RKO (cell line): ENCODE results near the gene PLXNB3.

Source experiments
- DNase-seq: peaks from one replicate; pipeline ENCODE4 v3.0.0-alpha.2; 2016; ENCODE audit warnings: low spot score

The PLXNB3 gene

DNA sequence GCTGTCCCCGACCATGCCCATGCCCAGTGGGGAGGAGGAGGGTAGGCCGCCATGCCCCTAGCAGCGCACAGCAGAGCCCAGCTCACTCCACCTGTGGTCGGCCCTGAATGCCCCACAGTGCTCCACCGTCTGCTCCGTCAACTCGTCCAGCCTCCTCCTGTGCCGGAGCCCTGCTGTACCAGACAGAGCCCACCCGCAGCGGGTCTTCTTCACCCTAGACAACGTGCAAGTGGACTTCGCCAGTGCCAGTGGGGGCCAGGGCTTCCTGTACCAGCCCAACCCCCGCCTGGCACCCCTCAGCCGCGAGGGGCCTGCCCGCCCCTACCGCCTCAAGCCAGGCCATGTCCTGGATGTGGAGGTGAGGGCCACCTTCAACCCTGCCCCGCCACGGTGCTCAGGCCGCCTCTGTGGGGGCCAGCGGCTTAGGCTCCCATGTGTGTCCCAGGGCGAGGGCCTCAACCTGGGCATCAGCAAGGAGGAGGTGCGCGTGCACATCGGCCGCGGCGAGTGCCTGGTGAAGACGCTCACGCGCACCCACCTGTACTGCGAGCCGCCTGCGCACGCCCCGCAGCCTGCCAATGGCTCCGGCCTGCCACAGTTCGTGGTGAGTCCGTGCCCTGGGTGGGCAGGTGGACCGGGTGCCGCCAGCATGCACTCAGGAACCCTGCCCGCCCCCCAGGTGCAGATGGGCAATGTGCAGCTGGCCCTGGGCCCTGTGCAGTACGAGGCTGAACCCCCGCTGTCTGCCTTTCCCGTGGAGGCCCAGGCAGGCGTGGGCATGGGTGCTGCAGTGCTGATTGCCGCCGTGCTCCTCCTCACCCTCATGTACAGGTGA, 9.9 kb downstream of the PLXNB3 start:
- no peak for DNase-seq

DNA sequence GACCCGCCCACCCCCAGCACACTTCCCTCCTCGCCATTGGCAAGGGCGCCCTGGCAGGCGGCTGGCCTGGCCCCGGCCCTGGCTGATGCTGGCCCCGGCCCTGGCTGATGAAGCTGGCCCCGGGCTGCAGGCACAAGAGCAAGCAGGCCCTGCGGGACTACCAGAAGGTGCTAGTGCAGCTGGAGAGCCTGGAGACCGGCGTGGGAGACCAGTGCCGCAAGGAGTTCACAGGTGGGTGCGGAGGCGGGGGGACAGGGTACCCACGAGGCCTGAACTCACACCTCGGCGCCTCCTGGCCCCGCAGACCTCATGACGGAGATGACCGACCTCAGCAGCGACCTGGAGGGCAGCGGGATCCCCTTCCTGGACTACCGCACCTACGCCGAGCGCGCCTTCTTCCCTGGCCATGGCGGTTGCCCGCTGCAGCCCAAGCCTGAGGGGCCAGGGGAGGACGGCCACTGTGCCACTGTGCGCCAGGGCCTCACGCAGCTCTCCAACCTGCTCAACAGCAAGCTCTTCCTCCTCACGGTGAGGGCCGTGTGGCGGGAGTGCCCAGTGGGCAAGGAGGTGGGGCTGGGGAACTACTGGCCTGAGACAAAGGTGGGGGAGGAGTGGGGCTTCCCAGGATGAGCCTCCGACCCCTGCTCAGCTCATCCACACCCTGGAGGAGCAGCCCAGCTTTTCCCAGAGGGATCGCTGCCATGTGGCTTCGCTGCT, 10.7 kb downstream of the PLXNB3 start:
- DNase-seq = no peak

DNA sequence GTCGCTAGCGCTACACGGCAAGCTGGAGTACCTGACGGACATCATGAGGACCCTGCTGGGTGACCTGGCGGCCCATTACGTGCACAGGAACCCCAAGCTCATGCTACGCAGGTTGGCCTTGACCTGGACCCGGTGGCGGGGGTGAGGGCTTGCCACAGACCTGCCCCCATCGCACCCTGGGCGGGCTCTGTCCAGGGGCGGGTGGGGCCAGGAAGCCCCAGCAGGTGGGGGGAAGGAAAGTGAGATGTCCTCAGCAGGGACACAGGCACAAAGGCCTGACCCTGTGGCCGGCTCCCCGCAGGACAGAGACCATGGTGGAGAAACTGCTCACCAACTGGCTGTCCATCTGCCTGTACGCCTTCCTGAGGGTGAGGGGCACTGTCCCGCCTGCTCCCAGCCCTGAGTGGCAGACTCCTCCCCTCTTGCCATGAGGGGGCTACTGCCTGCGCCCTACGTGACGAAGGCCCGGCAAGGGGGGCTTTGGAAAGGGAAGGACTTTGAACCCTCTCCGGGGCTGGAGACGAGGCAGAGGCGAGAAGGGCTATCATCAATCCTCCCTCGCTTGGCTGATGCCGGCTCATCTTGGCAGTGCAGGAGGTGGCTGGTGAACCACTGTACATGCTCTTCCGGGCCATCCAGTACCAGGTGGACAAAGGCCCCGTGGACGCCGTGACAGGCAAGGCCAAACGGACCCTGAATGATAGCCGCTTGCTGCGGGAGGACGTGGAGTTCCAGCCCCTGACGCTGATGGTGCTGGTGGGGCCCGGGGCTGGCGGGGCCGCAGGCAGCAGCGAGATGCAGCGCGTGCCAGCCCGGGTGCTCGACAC, 11.5 kb downstream of the PLXNB3 start:
- no peak for DNase-seq

DNA sequence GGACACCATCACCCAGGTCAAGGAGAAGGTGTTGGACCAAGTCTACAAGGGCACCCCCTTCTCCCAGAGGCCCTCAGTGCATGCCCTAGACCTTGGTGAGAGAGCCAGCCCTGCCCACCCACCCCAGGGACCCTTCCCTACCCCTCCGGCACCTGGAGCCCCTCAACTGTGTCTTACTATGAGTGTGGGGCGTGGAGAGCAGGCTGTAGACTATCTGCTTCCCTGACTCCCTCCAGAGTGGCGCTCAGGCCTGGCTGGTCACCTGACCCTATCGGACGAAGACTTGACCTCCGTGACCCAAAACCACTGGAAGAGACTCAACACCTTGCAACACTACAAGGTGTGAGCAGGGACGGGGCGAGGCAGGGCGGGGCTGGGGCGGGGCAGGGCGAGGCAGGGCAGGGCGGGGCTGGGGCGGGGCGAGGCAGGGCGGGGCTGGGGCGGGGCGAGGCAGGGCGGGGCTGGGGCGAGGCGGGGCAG, 12.1 kb downstream of the PLXNB3 start:
- DNase-seq = no peak

DNA sequence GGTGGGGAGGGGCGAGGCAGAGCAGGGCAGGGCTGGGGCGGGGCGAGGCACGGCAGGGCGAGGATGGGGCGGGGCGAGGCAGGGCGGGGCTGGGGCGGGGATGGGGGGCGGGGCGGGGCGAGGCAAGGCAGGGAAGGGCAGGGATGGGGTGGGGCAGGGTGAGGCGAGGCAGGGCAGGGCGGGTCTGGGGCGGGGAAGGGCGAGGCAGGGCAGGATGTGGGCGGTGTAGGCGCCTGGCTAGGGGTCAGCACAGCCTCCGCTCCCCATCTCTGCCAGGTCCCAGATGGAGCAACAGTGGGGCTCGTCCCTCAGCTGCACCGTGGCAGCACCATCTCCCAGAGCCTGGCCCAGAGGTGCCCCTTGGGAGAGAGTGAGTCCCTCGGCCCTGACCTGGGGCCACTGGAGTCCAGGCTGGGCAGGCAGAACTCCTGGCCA, 12.6 kb downstream of the PLXNB3 start:
- no peak for DNase-seq

DNA sequence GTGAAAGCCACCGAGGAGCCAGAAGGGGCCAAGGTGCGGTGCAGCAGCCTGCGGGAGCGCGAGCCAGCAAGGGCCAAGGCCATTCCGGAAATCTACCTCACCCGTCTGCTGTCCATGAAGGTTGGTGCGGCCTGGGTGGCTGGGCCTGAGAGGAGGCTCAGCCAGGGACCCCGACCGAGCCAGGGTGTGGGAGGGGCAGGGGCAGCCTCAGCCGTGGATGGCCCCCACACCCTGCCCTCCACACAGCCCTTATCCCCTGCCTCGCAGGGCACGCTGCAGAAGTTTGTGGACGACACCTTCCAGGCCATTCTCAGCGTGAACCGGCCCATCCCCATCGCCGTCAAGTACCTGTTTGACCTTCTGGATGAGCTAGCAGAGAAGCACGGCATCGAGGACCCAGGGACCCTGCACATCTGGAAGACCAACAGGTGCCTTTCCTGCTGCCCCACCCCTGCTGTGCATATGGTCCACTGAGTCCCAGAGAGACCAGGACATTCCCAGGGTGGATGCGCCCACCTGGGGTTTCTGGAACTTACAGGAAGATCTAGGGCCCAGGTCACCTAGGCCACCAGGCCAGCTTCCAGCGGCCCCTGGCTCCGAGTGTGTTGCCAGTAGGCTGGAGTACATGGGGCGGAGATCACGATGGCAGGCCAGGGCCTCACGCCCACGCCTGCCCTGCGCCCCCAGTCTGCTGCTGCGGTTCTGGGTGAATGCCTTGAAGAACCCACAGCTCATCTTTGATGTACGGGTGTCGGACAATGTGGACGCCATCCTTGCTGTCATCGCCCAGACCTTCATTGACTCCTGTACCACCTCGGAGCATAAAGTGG, 13.4 kb downstream of the PLXNB3 start:
- no peak for DNase-seq

DNA sequence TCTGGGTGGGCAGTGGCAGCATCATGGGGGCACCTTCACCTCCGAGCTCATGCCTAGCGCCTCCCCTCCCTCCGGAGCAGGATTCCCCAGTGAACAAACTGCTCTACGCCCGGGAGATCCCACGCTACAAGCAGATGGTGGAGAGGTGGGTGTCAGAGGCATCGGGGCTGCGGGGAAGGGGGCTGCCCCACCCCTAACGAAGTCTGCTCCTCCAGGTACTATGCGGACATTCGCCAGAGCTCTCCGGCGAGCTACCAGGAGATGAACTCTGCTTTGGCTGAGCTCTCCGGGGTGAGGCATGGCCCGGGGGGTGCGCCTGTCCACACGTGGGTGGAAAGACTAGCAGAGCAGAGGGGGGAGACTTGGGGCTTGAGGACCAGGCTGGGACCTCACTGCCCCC, 14.1 kb downstream of the PLXNB3 start:
- DNase-seq = no peak

DNA sequence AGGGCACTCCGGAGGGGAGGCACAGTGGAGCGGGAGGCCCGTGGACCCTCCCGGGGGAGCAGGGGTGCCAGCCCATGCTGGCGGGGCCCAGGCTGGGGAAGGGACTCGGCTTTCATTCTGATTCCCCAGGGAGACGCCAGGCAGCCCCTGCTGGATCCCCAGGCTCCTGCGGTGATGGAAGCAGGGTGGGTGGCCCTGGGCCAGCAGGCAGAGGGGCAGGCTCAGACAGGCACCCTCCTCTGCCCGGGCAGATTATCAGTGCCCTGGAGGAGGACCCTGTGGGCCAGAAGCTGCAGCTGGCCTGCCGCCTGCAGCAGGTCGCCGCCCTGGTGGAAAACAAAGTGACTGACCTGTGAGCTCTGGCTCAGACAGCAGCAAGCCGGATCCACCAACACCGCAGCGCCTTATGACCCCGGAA, 14.6 kb downstream of the PLXNB3 start:
- DNase-seq = no peak

DNA sequence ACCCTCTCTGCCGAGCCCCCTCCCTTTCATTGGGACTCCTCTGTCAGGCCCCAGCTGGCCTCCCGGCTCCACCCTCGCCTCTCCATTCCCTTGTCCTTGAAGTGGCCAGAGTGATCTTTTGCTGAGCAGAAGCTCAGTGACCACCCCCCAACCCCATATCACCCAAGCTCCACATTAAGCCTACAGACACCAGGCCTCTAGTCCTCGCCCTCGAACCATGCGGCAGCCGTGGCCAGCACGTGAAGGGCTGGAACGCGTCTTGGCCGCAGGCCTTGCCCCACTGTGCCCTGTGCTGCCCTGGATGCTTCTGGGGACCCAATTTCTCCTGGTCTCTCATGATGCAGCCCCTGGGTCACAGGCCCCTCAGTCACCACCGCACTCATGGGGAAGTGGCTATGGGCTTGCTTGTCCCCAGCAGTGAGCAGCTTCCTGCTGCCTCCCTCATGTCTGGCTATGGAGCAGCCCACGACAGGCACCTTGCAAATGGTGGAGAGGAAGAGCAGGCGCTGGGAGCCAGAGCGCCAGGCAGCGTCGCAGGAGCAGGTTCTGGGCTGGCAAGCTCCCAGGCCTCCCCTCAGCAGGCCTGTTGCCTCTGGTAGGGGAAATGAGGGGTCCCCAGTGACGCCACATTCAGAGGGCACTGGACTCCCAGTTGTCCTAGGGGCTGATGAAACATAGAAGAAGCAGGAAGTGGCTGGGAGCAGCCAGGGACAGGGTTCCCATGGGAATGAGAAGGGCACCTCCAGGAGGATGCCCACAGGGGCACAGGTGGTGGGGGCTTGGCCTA, 16.0 kb downstream of the PLXNB3 start:
- DNase-seq = no peak

DNA sequence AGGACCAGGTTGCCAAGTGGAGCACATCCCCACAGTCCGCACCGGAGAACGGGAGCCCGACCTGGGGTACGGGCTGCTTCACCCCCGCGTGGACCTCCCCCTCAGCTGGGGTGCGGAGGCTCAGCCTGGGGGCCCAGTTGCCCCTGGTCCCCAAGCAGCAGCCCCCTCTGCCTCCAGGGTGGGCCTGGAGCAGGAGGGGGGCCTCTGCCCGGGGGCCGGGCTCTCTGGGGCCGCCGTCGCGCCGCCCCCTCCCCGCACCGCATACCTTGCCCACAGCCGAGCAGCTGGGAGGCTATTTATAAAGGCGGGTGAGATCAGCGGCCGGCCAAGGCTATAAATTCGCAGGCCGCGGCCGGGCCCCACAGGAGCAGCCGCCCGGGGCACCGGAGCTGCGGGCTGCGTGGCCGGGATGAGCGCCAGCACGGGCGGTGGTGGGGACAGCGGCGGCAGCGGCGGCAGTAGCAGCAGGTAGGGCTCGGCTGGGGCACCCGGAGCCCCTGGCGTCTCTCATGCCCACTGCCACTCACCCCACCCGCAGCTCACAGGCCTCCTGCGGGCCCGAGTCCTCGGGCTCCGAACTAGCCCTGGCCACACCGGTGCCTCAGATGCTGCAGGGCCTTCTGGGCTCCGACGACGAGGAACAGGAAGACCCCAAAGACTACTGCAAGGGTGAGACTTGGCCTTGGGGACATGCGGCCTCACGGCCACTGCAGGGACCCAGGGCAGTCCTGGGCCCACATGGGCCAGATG, 16.8 kb downstream of the PLXNB3 start, which contains the start of gene SRPK3:
TSS of gene SRPK3 (plus strand) at position 364 of the 750 bp plus-strand sequence. CDS start at position 410, 46 bp downstream.
- no peak for DNase-seq

DNA sequence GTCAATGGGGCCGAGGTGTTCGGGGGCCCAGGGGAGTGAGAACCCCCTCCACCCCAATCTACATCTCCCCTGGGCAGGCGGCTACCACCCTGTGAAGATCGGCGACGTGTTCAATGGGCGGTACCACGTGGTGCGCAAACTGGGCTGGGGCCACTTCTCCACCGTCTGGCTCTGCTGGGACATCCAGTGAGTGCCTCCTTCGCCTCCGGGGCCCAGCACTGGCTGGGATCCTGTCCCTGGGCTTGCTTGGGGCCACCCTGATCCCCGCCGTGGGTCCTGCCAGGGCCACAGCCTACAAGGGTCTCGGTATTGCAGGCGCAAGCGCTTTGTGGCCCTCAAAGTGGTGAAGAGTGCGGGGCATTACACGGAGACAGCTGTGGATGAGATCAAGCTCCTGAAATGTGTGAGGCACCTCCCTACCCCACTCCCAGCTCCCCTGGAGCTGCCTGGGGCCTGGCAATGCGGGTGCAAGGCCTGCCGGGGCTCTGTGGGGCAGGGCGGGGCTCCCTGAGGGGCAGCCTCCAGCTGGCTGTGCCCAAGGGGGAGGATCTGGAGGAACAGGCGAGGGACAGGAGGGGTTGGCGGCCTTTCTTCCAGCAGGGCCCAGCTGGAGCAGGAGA, 17.5 kb downstream of the PLXNB3 start:
- no peak for DNase-seq

DNA sequence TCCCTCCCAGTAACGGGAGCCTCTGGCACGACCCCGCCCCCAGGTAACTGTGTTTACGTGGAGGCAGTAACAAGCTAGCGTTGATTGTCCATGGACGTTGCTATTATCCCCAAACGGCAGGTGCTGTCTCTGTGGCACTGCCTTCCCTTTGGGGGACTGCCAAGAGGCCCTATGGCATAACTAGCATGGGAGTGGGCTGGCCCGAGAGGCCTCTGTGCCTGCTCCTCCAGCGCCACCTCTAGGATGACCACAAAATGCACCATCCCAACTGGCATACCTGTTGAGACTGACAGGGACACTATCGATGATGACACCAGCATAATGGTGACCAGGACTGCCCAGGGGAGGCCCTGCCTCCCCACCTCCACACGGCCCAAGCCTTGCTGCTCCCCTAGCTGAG, 18.3 kb downstream of the PLXNB3 start:
- DNase-seq = no peak

DNA sequence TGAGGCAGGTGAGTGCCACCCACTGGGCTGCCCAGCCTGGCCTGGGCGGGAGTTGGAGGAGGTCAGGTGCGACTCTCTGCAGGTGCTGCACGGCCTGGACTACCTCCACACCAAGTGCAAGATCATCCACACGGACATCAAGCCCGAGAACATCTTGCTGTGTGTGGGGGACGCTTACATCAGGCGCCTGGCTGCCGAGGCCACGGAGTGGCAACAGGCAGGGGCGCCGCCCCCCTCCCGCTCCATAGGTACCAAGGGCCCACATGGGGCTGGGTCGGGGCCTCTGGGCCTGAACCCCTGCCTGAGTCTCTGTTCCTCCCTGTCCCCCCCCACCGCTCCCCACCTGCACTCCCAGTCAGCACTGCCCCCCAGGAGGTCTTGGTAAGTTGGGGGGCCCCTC, 18.8 kb downstream of the PLXNB3 start:
- DNase-seq = no peak

DNA sequence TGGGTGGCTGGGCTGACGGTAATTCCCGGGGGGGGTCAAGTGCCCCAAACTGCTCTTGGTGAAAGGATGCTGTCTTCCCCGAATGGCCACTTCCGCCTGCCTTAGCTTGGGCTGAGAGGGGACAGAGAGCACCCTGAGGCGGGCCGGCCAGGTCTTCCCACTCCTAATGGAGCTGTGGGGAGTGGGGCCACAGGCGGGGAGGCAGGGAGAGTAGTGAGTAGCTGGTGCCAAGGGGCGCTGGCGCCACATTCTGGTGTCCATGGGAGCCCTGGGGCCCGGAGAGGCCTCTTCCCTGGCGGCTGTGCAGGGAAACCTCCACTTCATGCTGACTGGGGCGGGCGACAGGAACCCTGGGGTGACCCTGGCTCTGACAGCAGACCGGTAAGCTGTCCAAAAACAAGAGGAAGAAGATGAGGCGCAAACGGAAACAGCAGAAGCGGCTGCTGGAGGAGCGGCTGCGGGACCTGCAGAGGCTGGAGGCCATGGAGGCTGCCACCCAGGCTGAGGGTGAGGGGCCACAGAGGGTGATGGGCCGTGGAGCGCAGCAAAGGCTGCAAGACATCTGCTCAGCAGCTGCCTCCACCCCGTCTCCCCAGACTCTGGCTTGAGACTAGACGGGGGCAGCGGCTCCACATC, 19.4 kb downstream of the PLXNB3 start:
- no peak for DNase-seq

DNA sequence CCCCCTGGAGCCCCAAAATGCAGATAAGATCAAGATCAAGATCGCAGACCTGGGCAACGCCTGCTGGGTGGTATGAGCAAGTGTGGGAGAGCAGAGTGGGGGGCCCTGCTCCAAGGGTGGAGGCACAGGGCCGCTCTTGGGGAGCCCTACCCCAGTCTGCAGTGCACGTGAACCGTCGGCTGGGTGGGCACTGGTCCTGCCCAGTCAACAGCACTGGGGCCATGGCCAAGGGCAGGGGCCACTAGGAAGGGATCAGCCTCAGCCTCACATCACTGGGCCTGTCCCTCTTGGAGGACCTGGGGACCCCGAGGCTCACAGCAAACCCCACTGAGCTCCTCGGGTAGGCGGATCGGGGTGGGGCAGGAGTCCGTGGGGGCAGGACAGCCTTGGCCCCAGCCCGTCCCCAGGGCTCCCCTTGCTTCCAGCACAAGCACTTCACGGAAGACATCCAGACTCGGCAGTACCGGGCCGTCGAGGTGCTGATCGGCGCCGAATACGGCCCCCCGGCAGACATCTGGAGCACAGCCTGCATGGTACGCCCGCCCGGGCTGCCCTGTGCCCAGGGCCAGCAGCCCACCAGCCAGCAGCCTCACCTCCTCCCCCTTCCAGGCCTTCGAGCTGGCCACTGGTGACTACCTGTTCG, 20.4 kb downstream of the PLXNB3 start:
- no peak for DNase-seq

DNA sequence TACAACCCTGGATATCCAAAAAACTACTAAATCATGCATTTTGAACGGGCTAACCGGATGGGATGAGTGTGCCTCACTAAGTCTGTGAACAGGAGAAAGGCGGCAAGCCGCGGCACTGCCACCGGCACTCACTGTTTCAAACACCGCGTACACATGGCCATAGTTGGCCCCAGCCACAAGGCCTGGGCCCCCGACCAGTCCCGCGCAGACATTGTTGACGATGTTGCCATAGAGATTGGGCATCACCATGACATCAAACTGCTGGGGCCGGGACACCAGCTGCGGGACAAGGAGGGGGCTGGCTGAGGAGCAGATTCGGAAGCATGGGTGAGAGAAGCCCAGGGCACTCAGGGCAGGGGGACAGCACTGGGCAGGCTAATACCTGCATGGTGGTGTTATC, 22.6 kb downstream of the PLXNB3 start:
- no peak for DNase-seq

DNA sequence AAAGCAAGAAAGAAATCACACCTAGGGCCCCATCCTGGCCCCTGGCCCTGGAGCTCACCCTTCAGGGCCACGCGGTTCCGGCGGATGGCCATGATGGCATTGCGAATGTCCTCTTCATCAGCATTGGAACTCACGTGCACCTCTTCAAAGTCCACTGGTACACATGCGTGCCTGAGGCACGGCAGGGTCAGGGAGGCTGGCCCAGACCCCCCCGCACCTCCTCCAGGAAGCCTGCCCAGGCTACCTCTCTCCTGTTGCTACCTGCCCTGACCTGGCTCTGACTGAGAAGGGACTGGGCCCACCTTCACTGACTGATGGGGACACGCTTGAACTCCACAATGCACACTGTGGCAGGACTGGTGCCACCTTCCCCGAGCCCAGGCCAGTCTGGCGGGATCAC, 25.6 kb downstream of the PLXNB3 start:
- DNase-seq = no peak

DNA sequence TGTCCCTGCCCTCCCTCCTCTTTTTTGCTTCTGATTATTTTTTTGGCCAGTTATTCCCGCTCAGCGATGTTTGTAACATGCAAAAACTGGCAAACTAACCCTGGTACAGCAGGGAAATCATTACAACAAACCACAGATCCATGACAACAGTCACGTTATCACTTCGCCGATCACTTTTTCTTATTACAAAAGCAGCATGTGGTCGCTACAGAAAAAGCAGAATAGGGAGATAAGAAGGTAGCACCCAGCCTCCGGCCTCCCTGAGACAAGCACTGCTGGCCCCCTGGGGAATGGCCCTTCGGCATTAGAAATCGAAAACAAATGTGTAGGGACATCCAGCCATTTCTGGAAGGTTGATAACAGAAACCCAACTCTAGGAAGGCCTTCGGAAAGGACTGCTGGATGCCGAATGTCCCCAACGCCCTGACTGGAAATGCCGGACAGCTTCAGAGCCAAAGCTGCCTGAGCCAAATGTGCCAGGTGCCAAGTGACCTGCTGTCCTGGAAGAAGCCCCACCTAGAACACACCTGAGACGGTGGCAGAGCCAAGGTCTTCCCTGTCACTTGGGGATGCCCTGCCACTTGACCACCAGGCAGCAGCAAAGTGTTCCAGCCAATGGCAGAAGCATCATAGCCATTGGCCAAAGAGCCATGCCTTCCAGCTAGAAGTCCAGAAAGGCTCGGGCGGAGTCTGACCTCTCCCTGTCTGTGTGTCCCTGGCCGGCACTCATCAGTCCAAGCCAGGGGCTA, 27.2 kb downstream of the PLXNB3 start:
- no peak for DNase-seq
